KOPT-K1 (cell line): ENCODE data around the gene SLFN12L.

Experiments used
- H3K27ac ChIP-seq: fragments of 200-600 bp; sonication (generic); 2 replicates; pipeline ENCODE4 v1.5.1; 2016; ENCODE audit warnings: antibody characterized with exemption, mild to moderate bottlenecking, low read depth, low read length; ENCODE audit not compliant: poor library complexity, severe bottlenecking
- H3K36me3 ChIP-seq: fragments of 200-600 bp; sonication (generic); 2 replicates; pipeline ENCODE4 v1.5.1; 2017; ENCODE audit warnings: antibody characterized with exemption, mild to moderate bottlenecking, low read length, moderate library complexity; ENCODE audit not compliant: insufficient read depth
- H3K9me3 ChIP-seq: fragments of 200-600 bp; sonication (generic); 2 replicates; pipeline ENCODE4 v1.5.1; 2017; ENCODE audit warnings: antibody characterized with exemption, low read length, mild to moderate bottlenecking; ENCODE audit not compliant: insufficient read depth, poor library complexity, severe bottlenecking

Gene SLFN12L

DNA sequence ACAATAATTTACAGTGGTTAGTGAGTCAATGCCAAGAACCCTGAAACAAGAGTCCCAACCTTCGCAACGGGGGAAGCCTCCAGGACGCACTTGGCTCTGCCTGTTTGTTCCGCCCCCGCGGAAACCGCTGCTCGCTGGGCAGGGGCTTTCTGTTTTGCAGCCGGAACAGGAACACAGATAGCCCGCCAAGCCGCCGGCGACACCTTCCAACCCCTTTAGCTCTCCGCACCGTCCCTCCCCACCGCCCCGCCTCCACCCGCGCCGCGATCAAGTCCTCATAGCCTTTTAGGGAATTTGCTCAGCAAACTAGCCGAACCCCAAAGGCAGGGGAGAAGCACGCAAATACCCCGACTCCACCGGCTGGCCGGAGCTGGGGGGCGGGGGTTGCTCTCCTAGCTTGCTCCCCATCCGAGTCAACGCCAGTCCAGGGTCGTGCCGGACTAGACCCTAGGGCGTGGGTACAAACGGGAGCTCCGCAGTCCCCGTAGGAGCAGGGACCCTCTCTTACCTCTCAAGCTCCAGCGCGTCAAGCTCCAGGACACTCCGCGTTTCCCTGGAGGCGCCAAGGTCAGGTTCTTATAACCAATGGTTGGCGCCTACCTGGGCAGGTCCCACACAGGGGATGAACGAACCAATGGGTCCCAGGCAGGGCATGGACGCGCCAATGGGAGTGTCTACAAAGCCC lies 89.1 kb downstream of the SLFN12L start, which contains the start of gene SLFN13:
Gene SLFN13 (minus strand): TSS at position 553 of the 685 bp plus-strand sequence. CDS start 3,086 bp downstream, outside the sequence.
- Histone ChIP-seq H3K36me3 (no peaks in the 10 kb centered on the region), H3K9me3 (no peaks in the 10 kb centered on the region), H3K27ac (peak within 1 kb of the TSS; percentile 57)

DNA sequence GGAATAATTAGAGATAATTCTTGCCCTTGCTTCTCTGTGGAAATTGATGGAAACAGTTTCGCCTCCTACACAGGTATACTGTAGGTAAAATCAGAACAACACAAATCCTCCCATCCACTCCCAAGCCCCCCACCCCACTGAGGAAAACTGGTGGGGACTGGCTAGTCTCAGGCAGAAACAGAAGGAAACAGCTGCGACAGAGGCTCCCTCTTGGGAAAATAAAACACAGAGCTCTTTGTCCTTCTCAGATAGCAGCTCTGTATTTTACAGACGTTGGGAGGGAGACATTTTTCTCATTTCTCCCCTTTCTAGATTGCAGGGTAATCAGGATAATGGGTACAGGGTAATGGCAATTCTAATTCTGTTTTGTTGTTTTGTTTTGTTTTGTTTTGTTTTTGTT lies 90.0 kb downstream of the SLFN12L start:
- Histone ChIP-seq H3K36me3 (no peaks in the 10 kb centered on the region), H3K27ac (no peak overlapping the region)

DNA sequence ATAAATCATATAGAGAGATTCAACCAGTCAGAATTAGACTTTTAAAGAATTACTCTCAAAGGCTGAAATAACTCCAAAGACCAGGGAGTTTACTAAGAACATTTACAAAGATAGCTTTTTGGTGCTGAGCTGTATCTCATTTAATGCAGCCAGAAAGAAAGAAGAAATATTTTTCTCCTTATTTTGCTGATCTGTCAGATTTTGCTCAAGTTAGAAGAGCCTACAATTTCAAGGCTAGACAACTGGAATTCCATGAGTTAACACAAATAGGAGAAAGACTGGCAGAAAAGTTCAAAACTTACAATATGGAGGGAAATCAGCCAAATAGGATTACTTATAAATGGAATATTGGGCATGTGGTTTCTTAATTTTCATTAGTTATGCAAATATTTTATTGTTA lies 99.0 kb downstream of the SLFN12L start:
- Histone ChIP-seq H3K9me3 (no peaks in the 10 kb centered on the region), H3K27ac (no peak overlapping the region), H3K36me3 (no peaks in the 10 kb centered on the region)

More for the DNA sequence above, 90.0 kb downstream of the SLFN12L start:
- no peaks in the 10 kb centered on the region for H3K9me3 ChIP-seq

DNA sequence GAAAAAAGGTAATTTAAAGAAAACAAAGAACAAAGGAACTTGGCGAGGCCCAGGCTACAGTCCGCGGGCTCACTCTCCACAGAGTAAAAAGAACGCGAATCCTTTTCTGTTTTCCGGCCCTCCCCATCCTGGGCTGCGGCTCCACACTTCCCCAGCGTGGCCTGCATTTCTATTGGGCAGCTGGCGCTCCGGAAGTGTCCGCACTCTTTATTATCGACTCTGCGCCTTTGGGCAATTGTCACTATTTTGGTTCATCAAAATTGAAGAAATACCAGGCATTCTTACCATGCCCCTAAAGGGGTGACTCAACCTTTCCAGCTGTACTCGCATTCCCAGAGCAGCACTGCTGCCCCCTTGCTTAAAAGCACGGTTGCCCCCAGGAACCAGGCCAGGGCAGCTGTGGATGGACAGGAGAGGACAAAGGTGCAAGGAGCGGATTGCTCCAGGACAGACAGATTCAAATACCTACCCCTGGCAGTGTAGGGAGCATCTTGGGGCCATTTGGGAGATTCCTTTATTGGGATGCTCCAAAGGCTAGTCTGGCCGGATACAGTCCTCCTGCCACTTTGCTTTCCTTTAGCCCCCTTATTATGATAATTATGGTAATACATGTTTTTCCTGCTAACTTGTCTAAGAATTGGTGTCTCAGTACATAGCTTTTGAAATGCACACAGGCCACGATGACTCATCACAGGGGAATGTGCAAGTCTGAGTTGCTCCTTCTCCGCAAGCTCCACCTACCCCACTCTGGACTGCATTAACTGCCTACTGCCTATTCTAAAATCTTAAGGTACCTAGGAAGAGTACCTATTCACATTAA lies 104.2 kb downstream of the SLFN12L start:
- Histone ChIP-seq H3K27ac (peak overlapping the region; percentile 66), H3K9me3 (no peaks in the 10 kb centered on the region), H3K36me3 (no peaks in the 10 kb centered on the region)

DNA sequence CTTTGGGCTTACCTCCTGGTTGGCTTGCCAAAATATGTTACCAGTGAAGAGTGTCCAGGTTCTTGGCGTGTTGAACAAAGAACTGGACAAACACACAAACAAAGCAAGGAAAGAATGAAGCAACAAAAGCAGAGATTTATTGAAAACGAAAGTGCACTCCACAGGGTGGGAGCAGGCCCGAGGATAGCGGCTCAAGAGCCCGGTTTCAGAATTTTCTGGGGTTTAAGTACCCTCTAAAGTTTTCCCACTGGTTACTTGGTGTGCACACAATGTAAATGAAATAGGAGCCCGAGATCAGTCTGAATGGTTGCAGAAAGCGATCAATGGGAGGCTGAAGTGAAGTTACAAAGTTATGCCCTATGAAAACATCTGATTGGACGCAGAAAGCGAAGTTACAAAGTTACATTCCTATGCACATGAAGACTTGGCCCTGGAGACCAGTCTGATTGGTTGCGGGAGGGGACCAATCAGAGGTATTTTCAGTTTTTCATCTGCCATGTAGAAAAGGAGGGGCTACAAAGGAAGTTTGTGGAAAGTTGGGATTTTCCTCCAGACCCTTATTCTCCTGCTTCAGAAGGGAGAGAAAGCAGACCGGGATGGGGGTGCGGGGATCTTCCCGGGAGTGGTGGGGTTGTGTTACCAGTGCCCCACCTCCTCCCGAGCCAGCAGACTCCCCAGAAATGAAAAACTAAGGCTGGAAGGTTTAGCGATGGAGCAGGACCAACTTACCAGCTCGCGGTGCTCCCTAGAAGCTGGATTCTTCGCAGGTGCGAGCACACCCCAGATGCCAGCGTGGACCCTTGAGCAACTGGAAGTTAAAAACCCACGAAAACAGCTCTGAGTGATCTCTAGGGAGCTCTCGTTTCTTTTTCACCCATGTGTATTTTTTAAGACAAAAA lies 105.1 kb downstream of the SLFN12L start, which contains the start of gene SLFN12:
Gene SLFN12 (minus strand): TSS at position 325 of the 899 bp plus-strand sequence. CDS start 9,472 bp downstream, outside the sequence.
- Histone ChIP-seq H3K36me3 (no peaks in the 10 kb centered on the region), H3K27ac (peak within 1 kb of the TSS; percentile 66), H3K9me3 (no peaks in the 10 kb centered on the region)

DNA sequence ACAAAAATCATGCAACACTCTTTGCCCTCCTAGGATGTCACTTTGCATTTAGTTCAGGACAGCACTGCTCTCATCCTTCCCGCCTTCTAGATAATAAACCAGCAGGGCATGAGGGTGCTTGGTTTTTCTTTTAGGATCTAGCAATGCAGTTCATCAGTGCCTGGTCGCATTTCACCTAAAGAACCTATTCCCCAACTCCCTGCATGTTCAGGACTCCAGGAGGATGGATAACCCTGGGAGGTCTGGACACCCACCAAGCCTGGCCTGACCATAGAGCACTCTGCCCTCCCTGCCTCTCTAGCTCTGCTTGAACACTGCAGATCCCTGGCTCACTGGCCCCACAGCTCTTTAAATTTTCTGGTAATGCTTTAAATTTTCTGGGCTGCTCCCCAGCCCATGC lies 107.8 kb downstream of the SLFN12L start:
- H3K36me3 ChIP-seq: no peaks in the 10 kb centered on the region
- H3K27ac ChIP-seq: peak overlapping the region; percentile 43
- no peaks in the 10 kb centered on the region for H3K9me3 ChIP-seq

DNA sequence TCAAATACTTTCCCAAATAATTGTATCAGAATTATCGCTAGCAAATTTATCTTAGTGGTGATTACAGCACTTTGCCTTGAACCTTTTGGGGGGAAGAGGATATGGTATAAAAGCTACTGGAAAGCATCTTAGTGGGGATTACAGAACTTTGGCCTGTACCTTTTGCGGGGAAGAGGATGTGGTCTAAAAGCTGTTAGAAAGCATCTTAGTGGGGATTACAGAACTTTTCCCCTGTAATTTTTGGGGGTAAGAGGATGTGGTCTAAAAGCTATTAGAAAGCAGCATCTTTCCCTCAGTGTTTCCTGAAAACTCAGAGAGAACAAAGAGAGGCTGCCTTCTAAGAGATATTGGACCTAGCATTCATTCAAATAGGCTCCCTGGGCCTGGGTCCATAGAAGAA lies 109.2 kb downstream of the SLFN12L start:
- H3K36me3 ChIP-seq: no peaks in the 10 kb centered on the region
- no peaks in the 10 kb centered on the region for H3K9me3 ChIP-seq

DNA sequence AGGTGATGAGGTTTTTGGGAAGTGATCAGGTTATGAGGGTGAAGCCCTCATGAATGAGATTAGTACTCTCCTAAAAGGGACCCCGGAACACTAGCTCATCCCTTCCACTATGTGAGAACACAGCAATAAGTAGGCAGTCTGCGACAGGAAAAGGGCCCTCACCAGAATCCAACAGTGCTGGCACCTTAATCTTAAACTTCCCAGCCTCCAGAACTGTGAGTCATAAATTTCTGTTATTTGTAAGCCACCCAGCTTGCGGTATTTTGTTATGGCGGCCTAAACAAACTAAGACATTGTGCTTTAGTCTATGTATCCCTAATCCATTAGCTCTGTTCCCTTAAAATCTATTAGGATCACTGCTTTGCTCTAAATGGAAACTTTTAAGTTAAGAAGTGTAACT lies 113.7 kb downstream of the SLFN12L start:
- Histone ChIP-seq H3K36me3 (peaks cover 23% of the 10 kb centered on the region), H3K9me3 (no peaks in the 10 kb centered on the region), H3K27ac (no peak overlapping the region)

More for the DNA sequence above, 109.2 kb downstream of the SLFN12L start:
- H3K27ac ChIP-seq: peak overlapping the region; percentile 43
